Measurements from ENCODE around the gene PLEKHG4B. TPM values are rescaled to one million over a fixed set of nuclear protein-coding genes. Genes with fewer than 3 reads are reported as not detected.
"Not testable (repeated sequence)": the region's sequence is repeated elsewhere in the genome, so short reads cannot be mapped to it uniquely, and the experiment has no call there.

PLEKHG4B gene
- total RNA-seq, 2 donors from 2014 or later = 0.55 TPM; not detected in 1

DNA sequence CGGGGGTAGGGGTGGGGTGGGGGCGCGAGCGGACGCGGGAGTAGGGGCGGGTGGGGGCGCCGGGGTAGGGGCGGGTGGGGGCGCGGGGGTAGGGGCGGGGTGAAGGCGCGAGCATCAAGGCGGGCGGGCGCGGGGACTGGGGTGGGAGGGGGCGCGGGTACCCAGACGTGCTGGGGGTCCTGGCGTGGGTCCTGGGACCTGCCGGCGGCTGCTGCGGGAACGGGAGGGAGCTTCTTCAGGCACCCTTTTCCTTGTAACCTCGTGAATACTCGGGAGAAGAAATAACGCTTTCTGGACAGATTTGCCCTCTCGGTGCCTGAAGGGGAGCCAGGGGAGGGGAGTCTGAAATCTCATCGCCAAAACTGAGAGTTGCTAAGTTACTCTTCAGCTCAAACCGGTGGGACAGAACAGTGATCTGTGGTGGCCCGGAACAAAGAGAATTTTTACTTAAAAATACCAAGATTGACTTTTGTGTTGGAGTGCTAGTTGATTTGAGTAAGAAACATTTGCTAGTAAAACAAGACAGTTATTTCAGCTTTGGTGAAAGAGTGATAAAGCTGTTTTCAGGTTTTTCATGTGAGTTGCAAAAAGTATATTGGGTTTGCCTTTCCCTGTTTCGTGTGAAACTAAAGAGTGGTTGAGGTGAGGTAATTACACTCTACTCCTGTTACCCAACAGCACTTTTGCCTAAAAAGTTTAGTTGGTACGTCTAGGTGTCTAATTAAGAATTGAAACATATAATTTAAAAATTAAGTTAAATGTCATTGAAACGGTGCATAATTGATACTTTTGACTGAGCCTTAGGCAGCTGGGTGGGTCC lies 643 bp downstream of the PLEKHG4B start:
- H3K36me3 Mint-ChIP-seq (ENCODE audit: low read depth) = peaks cover 7% of the 10 kb centered on the region
- ATAC-seq = no peak
- H3K27ac Mint-ChIP-seq = no peak overlapping the region
- H3K4me1 Mint-ChIP-seq = peaks cover 6% of the 10 kb centered on the region
- no peaks in the 10 kb centered on the region for H3K9me3 ChIP-seq (ENCODE audit: control insufficient read depth, low read length, poor library complexity, severe bottlenecking)
- peaks cover 83% of the 10 kb centered on the region for H3K27me3 Mint-ChIP-seq
- H3K4me3 Mint-ChIP-seq = peak overlapping the region; percentile 31
- no peak for DNase-seq

GRCh38 chr5:93221-93980 lies 1.4 kb downstream of the PLEKHG4B start:
- peaks cover 82% of the 10 kb centered on the region for H3K27me3 Mint-ChIP-seq
- H3K4me1 Mint-ChIP-seq = peaks cover 6% of the 10 kb centered on the region
- peaks cover 7% of the 10 kb centered on the region for H3K36me3 Mint-ChIP-seq (ENCODE audit: low read depth)
- ATAC-seq (no peak), DNase-seq (no peak)
- no peak overlapping the region for H3K27ac Mint-ChIP-seq
- no peaks in the 10 kb centered on the region for H3K9me3 ChIP-seq (ENCODE audit: control insufficient read depth, low read length, poor library complexity, severe bottlenecking)
- H3K4me3 Mint-ChIP-seq = no peak overlapping the region

- H3K36me3 Mint-ChIP-seq (ENCODE audit: low read depth) = peaks cover 7% of the 10 kb centered on the region
- H3K27ac Mint-ChIP-seq = no peak overlapping the region
- no peak overlapping the region for H3K4me3 Mint-ChIP-seq
- DNase-seq = no peak
- H3K9me3 ChIP-seq (ENCODE audit: control insufficient read depth, low read length, poor library complexity, severe bottlenecking) = no peaks in the 10 kb centered on the region
- peaks cover 6% of the 10 kb centered on the region for H3K4me1 Mint-ChIP-seq
- H3K27me3 Mint-ChIP-seq = peaks cover 74% of the 10 kb centered on the region
- no peak for ATAC-seq
These were observed 2.3 kb downstream of the PLEKHG4B start for GRCh38 chr5:94113-94892.

DNA sequence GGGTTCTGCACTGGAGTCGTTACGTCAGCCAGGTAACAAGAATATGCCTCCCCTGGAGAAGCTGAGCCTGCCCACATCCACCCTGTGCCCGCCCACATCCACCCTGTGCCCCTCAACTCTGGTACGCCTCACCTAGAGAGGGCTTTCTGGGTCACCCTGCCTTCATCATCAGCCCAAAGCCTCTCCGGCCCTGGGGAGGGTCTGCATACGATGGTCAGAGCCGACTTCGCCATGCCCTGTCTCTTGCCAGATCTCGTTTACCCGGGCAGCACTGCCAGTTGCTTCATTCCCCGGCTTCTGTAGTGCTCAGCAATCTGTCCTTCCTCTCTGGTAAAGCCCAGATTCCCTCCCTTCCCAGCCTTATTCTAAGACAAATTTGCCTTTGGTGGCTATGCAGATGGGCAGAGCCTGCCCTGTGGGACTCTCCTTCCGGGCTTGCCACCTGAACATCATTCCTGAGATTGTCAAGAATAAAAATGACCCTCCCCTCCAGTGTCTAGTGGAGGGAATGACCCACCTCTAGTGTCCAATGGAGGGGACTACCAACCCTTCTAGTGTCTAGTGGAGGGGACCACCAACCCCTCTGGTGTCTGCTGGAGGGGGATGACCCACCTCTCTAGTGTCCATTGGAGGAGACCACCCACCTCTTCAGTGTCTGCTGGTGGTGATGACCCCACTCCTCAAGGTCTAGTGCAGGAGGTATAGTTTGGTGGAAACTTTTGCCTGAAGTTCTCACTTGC lies 3.4 kb downstream of the PLEKHG4B start:
- Mint-ChIP-seq H3K4me3 (no peak overlapping the region), H3K27ac (no peak overlapping the region), H3K4me1 (peaks cover 6% of the 10 kb centered on the region), H3K27me3 (peaks cover 73% of the 10 kb centered on the region), H3K36me3 (ENCODE audit: low read depth) (peaks cover 7% of the 10 kb centered on the region)
- ATAC-seq (no peak), DNase-seq (no peak)
- no peaks in the 10 kb centered on the region for H3K9me3 ChIP-seq (ENCODE audit: control insufficient read depth, low read length, poor library complexity, severe bottlenecking)

- Mint-ChIP-seq H3K36me3 (ENCODE audit: low read depth) (no peaks in the 10 kb centered on the region), H3K27me3 (peaks cover 60% of the 10 kb centered on the region), H3K4me3 (no peak overlapping the region), H3K27ac (no peak overlapping the region), H3K4me1 (no peaks in the 10 kb centered on the region)
- ATAC-seq (no peak), DNase-seq (no peak)
- no peaks in the 10 kb centered on the region for H3K9me3 ChIP-seq (ENCODE audit: control insufficient read depth, low read length, poor library complexity, severe bottlenecking)
These were observed 5.2 kb downstream of the PLEKHG4B start for GRCh38 chr5:96976-97660.

- no peak for ATAC-seq
- H3K27me3 Mint-ChIP-seq = peaks cover 61% of the 10 kb centered on the region
These were observed 7.8 kb downstream of the PLEKHG4B start for GRCh38 chr5:99815-100214.

GRCh38 chr5:102411-103043 lies 10.6 kb downstream of the PLEKHG4B start:
- no peaks in the 10 kb centered on the region for H3K36me3 Mint-ChIP-seq (ENCODE audit: low read depth)
- H3K27ac Mint-ChIP-seq = no peak overlapping the region
- ATAC-seq (no peak), DNase-seq (no peak)
- H3K4me1 Mint-ChIP-seq = no peaks in the 10 kb centered on the region
- peaks cover 48% of the 10 kb centered on the region for H3K27me3 Mint-ChIP-seq
- no peaks in the 10 kb centered on the region for H3K9me3 ChIP-seq (ENCODE audit: control insufficient read depth, low read length, poor library complexity, severe bottlenecking)
- H3K4me3 Mint-ChIP-seq = no peak overlapping the region

More at GRCh38 chr5:99815-100214, 7.8 kb downstream of the PLEKHG4B start:
- H3K4me3 Mint-ChIP-seq = no peak overlapping the region
- no peak for DNase-seq
- no peak overlapping the region for H3K27ac Mint-ChIP-seq
- H3K4me1 Mint-ChIP-seq = no peaks in the 10 kb centered on the region
- no peaks in the 10 kb centered on the region for H3K36me3 Mint-ChIP-seq (ENCODE audit: low read depth)
- H3K9me3 ChIP-seq (ENCODE audit: control insufficient read depth, low read length, poor library complexity, severe bottlenecking) = no peaks in the 10 kb centered on the region

- peaks cover 49% of the 10 kb centered on the region for H3K27me3 Mint-ChIP-seq
- H3K27ac Mint-ChIP-seq, ATAC-seq: not testable (repeated sequence)
These were observed 12.1 kb downstream of the PLEKHG4B start for GRCh38 chr5:104106-104505.

DNA sequence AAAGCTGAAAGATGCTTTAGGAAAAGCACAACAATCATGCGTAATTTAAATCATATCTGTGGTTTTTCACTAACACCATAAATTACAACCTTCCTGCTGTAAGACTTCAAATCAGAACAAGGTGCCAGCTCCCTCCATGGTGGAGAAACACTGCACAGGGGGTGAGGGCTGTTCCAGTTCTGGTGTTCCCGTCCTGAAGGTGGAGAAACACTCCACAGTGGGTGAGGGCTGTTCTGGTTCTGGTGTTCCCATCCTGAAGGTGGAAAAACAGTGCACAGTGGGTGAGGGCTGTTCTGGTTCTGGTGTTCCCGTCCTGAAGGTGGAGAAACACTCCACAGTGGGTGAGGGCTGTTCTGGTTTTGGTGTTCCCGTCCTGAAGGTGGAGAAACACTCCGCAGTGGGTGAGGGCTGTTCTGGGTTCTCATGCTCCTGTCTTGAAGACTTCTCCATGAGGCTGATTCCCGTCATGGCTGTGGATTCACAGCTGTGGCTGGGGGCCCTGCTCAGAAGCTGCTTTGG lies 12.9 kb downstream of the PLEKHG4B start:
- no peaks in the 10 kb centered on the region for H3K36me3 Mint-ChIP-seq (ENCODE audit: low read depth)

More at GRCh38 chr5:104106-104505, 12.1 kb downstream of the PLEKHG4B start:
- DNase-seq; H3K4me1 Mint-ChIP-seq; H3K36me3 Mint-ChIP-seq (ENCODE audit: low read depth); H3K9me3 ChIP-seq (ENCODE audit: control insufficient read depth, low read length, poor library complexity, severe bottlenecking); H3K4me3 Mint-ChIP-seq: not testable (repeated sequence)

DNA sequence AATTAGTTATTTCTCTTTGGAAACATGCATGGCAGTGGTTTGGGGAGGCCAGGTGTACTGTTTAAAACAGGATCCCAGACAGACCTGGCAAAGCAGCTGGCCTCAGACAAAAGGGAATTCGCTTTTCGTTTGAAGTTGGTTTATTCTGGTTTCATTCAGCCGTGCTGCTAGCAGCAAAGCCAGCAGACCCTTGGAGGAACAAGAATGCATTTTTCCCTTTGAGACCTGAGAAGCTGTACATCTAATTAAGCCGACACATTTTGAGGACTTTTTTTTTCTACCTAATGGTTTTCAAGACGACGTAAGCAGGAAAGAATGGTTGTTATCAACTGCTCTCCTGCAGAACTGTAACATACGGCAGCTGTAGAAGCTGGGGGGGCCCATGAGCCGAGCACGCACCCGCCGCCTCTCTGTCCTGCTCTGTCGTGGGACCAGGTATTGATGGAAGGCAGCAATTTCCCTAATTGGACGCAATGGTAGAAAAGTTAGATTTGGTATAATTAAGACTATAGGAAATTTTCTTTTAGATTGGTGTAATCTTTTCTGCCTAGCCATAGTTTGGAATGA lies 13.6 kb downstream of the PLEKHG4B start:
- no peak overlapping the region for H3K27ac Mint-ChIP-seq
- no peaks in the 10 kb centered on the region for H3K36me3 Mint-ChIP-seq (ENCODE audit: low read depth)
- DNase-seq = no peak
- no peaks in the 10 kb centered on the region for H3K9me3 ChIP-seq (ENCODE audit: control insufficient read depth, low read length, poor library complexity, severe bottlenecking)
- H3K4me3 Mint-ChIP-seq = no peak overlapping the region
- H3K27me3 Mint-ChIP-seq = peaks cover 40% of the 10 kb centered on the region
- no peak for ATAC-seq
- H3K4me1 Mint-ChIP-seq = no peaks in the 10 kb centered on the region

More for the DNA sequence above, 12.9 kb downstream of the PLEKHG4B start:
- H3K27ac Mint-ChIP-seq = no peak overlapping the region
- H3K27me3 Mint-ChIP-seq = peaks cover 42% of the 10 kb centered on the region
- no peak for ATAC-seq
- no peaks in the 10 kb centered on the region for H3K9me3 ChIP-seq (ENCODE audit: control insufficient read depth, low read length, poor library complexity, severe bottlenecking)
- H3K4me3 Mint-ChIP-seq = no peak overlapping the region
- no peaks in the 10 kb centered on the region for H3K4me1 Mint-ChIP-seq
- no peak for DNase-seq

DNA sequence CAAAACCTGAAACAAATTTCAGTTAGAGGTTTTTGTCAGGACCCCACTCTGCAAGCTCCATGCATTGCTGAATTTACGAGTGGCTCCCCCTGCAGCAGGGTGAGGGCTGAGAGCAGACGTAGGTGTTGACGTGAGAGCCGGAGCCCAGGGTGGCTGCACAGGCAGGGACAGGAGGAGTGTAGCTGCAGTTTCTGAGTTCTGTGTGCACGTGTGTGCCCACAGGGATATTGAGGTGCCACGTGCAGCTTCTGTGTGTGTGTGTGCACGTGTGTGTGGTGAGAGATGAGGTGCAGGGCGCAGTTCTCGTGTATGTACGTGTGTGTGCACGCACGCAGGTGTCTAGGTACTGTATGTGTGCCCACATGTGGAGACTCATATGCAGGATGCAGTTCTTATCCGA lies 14.6 kb downstream of the PLEKHG4B start:
- Mint-ChIP-seq H3K27me3 (peaks cover 40% of the 10 kb centered on the region), H3K4me1 (no peaks in the 10 kb centered on the region), H3K36me3 (ENCODE audit: low read depth) (no peaks in the 10 kb centered on the region), H3K4me3 (no peak overlapping the region), H3K27ac (no peak overlapping the region)
- DNase-seq = no peak
- H3K9me3 ChIP-seq (ENCODE audit: control insufficient read depth, low read length, poor library complexity, severe bottlenecking) = no peaks in the 10 kb centered on the region
- no peak for ATAC-seq
